CD4-positive, alpha-beta memory T cell (primary cell): ENCODE data around the gene SLC2A5. TPM values are rescaled to one million over a fixed set of nuclear protein-coding genes. Genes with fewer than 3 reads are reported as not detected.

Source experiments
- CTCF ChIA-PET: fragments of 350-600 bp; sonication (Branson Sonifier 250); formaldehyde crosslinking; loops from one replicate; lab custom pipeline; 2021; ENCODE audit warnings: inconsistent platforms; ENCODE audit not compliant: partially characterized antibody; lab: Charles Lee
- POLR2A ChIA-PET: fragments of 350-600 bp; sonication (Branson Sonifier 250); formaldehyde crosslinking; loops from one replicate; lab custom pipeline; 2021; ENCODE audit not compliant: partially characterized antibody; lab: Charles Lee
- DNase-seq, 5 donors: peaks; one replicate each; pipeline versions ENCODE4 v3.0.0 to v3.0.0-alpha.2; 2020 to 2022; ENCODE audit warnings: mixed read lengths in 1 of 5
- H3K27ac ChIP-seq: one replicate; pipeline ENCODE4 v1.7.0; 2013; ENCODE audit warnings: low read depth, low read length
- H3K27me3 ChIP-seq: 2 replicates; pipeline ENCODE4 v1.7.0; 2013; ENCODE audit warnings: mild to moderate bottlenecking, low read length, moderate library complexity; ENCODE audit not compliant: insufficient read depth
- H3K36me3 ChIP-seq: 2 replicates; pipeline ENCODE4 v1.7.0; 2013; ENCODE audit warnings: mild to moderate bottlenecking, low read length, moderate library complexity; ENCODE audit not compliant: insufficient read depth
- H3K4me1 ChIP-seq: 2 replicates; pipeline ENCODE4 v1.7.0; 2013; ENCODE audit warnings: mild to moderate bottlenecking, low read length, moderate library complexity; ENCODE audit not compliant: insufficient read depth
- H3K4me3 ChIP-seq, 2 donors: one replicate each; pipeline ENCODE4 v1.7.0; 2013; ENCODE audit warnings: low read length in 2 of 2, mild to moderate bottlenecking in 1 of 2
- H3K9me3 ChIP-seq, 2 donors: one replicate each; pipeline ENCODE4 v1.7.0; 2013; ENCODE audit warnings: low read length in 2 of 2, control low read depth in 1 of 2; ENCODE audit not compliant: control insufficient read depth in 1 of 2
- H3K27ac Mint-ChIP-seq, 7 donors: one replicate each; pipeline ENCODE4 v1.8.0; 2020 to 2021; ENCODE audit warnings: mixed read lengths in 7 of 7, mild to moderate bottlenecking in 6 of 7, inconsistent platforms in 3 of 7, moderate library complexity in 3 of 7
- H3K27me3 Mint-ChIP-seq, 2 donors: one replicate each; pipeline ENCODE4 v1.8.0; 2020 to 2021; ENCODE audit warnings: mixed read lengths in 2 of 2
- H3K36me3 Mint-ChIP-seq, 2 donors: one replicate each; pipeline ENCODE4 v1.8.0; 2020 to 2021; ENCODE audit warnings: mixed read lengths in 2 of 2, inconsistent platforms in 1 of 2, mild to moderate bottlenecking in 1 of 2
- H3K4me1 Mint-ChIP-seq, 4 donors: one replicate each; pipeline ENCODE4 v1.8.0; 2020 to 2021; ENCODE audit warnings: mixed read lengths in 4 of 4, mild to moderate bottlenecking in 1 of 4
- H3K4me3 Mint-ChIP-seq, 8 donors: one replicate each; pipeline ENCODE4 v1.8.0; 2020 to 2021; ENCODE audit warnings: mixed read lengths in 8 of 8, mild to moderate bottlenecking in 7 of 8, moderate library complexity in 6 of 8, inconsistent platforms in 3 of 8
- H3K9me3 Mint-ChIP-seq, 8 donors: one replicate each; pipeline ENCODE4 v1.8.0; 2020 to 2021; ENCODE audit warnings: mixed read lengths in 8 of 8, mild to moderate bottlenecking in 5 of 8, inconsistent platforms in 3 of 8, moderate library complexity in 1 of 8
- intact Hi-C: fragments of 100-400 bp; cut with micrococcal nuclease; formaldehyde crosslinking; loops from one replicate; pipeline ENCODE4 v1.15.1; 2023
- polyA plus RNA-seq, 2 donors: library from polyadenylated mRNA; unstranded; fragments of 300-500 nt; fragmentation: Illumina TruSeq; gene quantifications; one replicate each; pipeline ENCODE4 v1.2.3, GENCODE V29; 2021
- total RNA-seq, 2 experiments: library from RNA; stranded (reverse); gene quantifications; one replicate each; pipeline ENCODE4 v1.2.3, GENCODE V29; 2021

The SLC2A5 gene
- total and polyA plus RNA-seq, 4 experiments from 2014 or later = 0.23 TPM; not detected in 3

DNA sequence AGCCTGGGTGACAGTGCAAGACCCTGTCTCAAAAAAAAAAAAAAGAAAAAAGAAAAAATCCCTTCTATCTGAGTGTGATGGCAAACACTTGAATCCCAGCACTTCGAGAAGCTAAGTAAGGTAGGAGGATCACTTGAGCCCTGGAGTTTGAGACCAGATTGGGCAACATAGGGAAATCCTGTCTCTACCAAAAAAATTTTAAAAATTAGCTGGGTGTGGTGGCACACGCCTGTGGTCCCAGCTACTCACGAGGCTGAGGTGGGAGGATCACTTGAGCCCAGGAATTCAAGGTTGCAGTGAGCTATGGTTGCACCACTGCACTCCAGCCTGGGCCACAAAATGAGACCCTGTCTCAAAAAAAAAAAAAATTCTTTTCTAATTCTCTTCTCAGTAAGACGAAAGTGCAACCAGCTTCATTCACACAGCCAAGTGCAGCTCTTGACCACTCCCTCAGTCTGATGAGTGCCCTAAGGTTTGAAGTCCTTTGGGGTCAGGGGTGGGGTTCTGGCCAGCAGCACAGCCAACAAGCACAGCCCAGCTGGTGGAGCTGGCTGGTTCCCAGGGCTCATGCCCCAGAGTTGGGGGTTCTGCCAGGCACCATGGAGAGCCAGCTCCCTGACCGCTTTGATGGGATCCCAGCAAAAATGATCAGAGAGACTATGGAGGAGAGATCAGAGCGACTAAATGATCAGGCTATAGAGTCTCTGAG lies 8.0 kb downstream of the SLC2A5 start:
- CTCF ChIA-PET = no interaction called here

GRCh38 chr1:9059891-9060744 lies 9.3 kb downstream of the SLC2A5 start:
- H3K27me3 ChIP-seq = no peaks in the 10 kb centered on the region
- no peak overlapping the region for H3K27ac ChIP-seq
- H3K4me3 ChIP-seq = no peak overlapping the region
- POLR2A ChIA-PET = no interaction called here
- Mint-ChIP-seq H3K4me1 (no peaks in the 10 kb centered on the region), H3K4me3 (no peak overlapping the region), H3K36me3 (no peaks in the 10 kb centered on the region), H3K27ac (no peak overlapping the region), H3K9me3 (no peaks in the 10 kb centered on the region), H3K27me3 (peaks cover 3 to 11% of the 10 kb centered on the region in 2 donors)
- no peaks in the 10 kb centered on the region for H3K9me3 ChIP-seq
- CTCF ChIA-PET = no interaction called here
- no peak for DNase-seq
- H3K4me1 ChIP-seq = no peaks in the 10 kb centered on the region
- intact Hi-C loops = no loop called here
- H3K36me3 ChIP-seq = no peaks in the 10 kb centered on the region

More for the DNA sequence above, 8.0 kb downstream of the SLC2A5 start:
- H3K4me3 ChIP-seq = no peak overlapping the region
- no peaks in the 10 kb centered on the region for H3K36me3 ChIP-seq
- DNase-seq = no peak
- H3K4me1 ChIP-seq = no peaks in the 10 kb centered on the region
- no peaks in the 10 kb centered on the region for H3K27me3 ChIP-seq
- H3K9me3 ChIP-seq = no peaks in the 10 kb centered on the region
- Mint-ChIP-seq H3K4me3 (no peak overlapping the region), H3K27me3 (peaks cover 3 to 11% of the 10 kb centered on the region in 2 donors), H3K27ac (no peak overlapping the region), H3K9me3 (no peaks in the 10 kb centered on the region), H3K4me1 (no peaks in the 10 kb centered on the region), H3K36me3 (no peaks in the 10 kb centered on the region)
- POLR2A ChIA-PET = no interaction called here
- intact Hi-C loops = no loop called here
- no peak overlapping the region for H3K27ac ChIP-seq

DNA sequence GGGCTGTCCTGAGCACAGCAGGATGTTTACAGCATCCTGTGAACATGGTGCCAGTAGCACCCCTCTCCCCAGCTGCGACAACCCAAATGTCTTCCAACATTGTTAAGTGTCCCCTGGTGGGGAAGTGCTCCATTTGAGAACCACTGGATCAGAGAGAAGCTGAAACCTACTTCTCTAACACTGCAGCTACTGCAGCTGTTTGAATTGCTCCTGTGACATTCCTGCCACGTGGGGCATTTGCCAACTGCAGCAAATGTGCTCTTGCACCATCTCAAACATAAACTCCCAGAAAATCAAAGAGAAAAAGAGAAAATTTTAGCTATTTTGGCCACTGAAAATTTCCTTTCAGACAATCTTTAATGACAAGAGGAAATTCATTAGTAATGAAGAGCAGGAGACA lies 11.0 kb downstream of the SLC2A5 start:
- Histone ChIP-seq H3K27me3 (no peaks in the 10 kb centered on the region), H3K4me3 (no peak overlapping the region), H3K36me3 (no peaks in the 10 kb centered on the region), H3K9me3 (no peaks in the 10 kb centered on the region), H3K4me1 (no peaks in the 10 kb centered on the region), H3K27ac (no peak overlapping the region)
- ChIA-PET CTCF (interaction anchor here (2.1 kb wide), 1 partner anchor 53 kb away, joined by 6 read pairs; no protein-coding TSS in a partner anchor), POLR2A (no interaction called here)
- no peak overlapping the region for H3K27ac Mint-ChIP-seq
- no peaks in the 10 kb centered on the region for H3K36me3 Mint-ChIP-seq
- no peak overlapping the region for H3K4me3 Mint-ChIP-seq
- H3K9me3 Mint-ChIP-seq = no peaks in the 10 kb centered on the region
- DNase-seq = no peak
- peaks cover 3 to 5% of the 10 kb centered on the region in 2 donors for H3K27me3 Mint-ChIP-seq
- no peaks in the 10 kb centered on the region for H3K4me1 Mint-ChIP-seq
- intact Hi-C loops = no loop called here

DNA sequence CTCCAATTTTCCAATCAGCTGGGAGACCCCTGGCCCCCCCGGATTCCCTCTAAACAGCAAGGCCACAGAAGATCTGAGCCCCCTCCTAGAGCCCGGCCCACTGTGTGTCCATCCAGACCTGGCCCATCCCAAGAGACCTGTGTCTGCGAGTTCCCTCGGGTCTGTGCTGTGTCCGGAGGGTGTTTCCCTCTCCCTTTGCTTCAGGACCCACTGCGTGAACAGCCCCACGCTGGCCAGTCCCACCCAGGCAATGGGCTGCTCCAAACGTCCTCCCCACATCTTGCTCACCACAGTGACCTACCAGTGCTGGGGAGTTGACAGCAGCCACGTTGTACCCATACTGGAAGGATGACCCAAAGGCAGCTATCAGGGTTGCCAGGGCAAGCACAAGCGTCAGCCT lies 11.6 kb downstream of the SLC2A5 start:
- H3K4me3 ChIP-seq = no peak overlapping the region
- H3K27ac Mint-ChIP-seq = no peak overlapping the region
- no peak overlapping the region for H3K4me3 Mint-ChIP-seq
- no peak overlapping the region for H3K27ac ChIP-seq
- no peaks in the 10 kb centered on the region for H3K9me3 Mint-ChIP-seq
- ChIA-PET CTCF (interaction anchor here (2.1 kb wide), 1 partner anchor 53 kb away, joined by 6 read pairs; no protein-coding TSS in a partner anchor), POLR2A (no interaction called here)
- no peak for DNase-seq
- no peaks in the 10 kb centered on the region for H3K27me3 ChIP-seq
- H3K36me3 Mint-ChIP-seq = no peaks in the 10 kb centered on the region
- intact Hi-C loops = no loop called here
- no peaks in the 10 kb centered on the region for H3K9me3 ChIP-seq
- H3K27me3 Mint-ChIP-seq = peaks cover 3 to 5% of the 10 kb centered on the region in 2 donors
- H3K4me1 ChIP-seq = no peaks in the 10 kb centered on the region
- H3K4me1 Mint-ChIP-seq = no peaks in the 10 kb centered on the region
- no peaks in the 10 kb centered on the region for H3K36me3 ChIP-seq

- no peaks in the 10 kb centered on the region for H3K27me3 ChIP-seq
- POLR2A ChIA-PET = no interaction called here
- Mint-ChIP-seq H3K4me3 (no peak overlapping the region), H3K9me3 (no peaks in the 10 kb centered on the region), H3K27ac (no peak overlapping the region), H3K36me3 (no peaks in the 10 kb centered on the region), H3K4me1 (no peaks in the 10 kb centered on the region), H3K27me3 (peaks cover under 1 to 1% of the 10 kb centered on the region in 2 donors)
- no peak for DNase-seq
- H3K4me1 ChIP-seq = no peaks in the 10 kb centered on the region
- CTCF ChIA-PET = no interaction called here
- H3K36me3 ChIP-seq = no peaks in the 10 kb centered on the region
- intact Hi-C loops = no loop called here
- H3K4me3 ChIP-seq = no peak overlapping the region
- H3K27ac ChIP-seq = no peak overlapping the region
- H3K9me3 ChIP-seq = no peaks in the 10 kb centered on the region
These were observed 17.0 kb downstream of the SLC2A5 start for GRCh38 chr1:9052272-9053049.

DNA sequence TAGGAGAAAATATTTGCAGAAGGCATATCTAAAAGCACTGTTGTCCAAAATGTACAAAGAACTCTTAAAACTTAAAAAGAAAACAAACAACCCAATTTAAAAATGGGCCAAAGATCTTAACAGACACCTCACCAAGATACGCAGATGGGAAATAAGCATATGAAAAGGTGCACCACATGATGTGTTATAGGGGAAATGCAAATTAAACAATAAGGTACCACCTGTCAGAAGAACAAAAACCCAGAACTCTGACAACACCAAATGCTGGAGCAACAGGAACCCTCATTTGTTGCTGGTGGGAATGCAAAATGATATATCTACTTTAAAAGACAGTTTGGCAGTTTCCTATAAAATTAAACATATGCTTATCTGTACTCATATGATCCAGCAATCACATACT lies 18.1 kb downstream of the SLC2A5 start:
- Mint-ChIP-seq H3K27me3 (peaks cover 3 to 4% of the 10 kb centered on the region in 2 donors), H3K9me3 (no peaks in the 10 kb centered on the region), H3K27ac (no peak overlapping the region), H3K4me3 (no peak overlapping the region), H3K4me1 (no peaks in the 10 kb centered on the region), H3K36me3 (no peaks in the 10 kb centered on the region)
- ChIA-PET CTCF (no interaction called here), POLR2A (no interaction called here)
- no peaks in the 10 kb centered on the region for H3K27me3 ChIP-seq
- DNase-seq = no peak
- intact Hi-C loops = no loop called here
- H3K4me1 ChIP-seq = no peaks in the 10 kb centered on the region
- H3K36me3 ChIP-seq = no peaks in the 10 kb centered on the region
- no peak overlapping the region for H3K4me3 ChIP-seq
- no peak overlapping the region for H3K27ac ChIP-seq
- no peaks in the 10 kb centered on the region for H3K9me3 ChIP-seq

GRCh38 chr1:9050803-9051202 lies 18.6 kb downstream of the SLC2A5 start:
- DNase-seq = no peak
- H3K27me3 Mint-ChIP-seq = peaks cover 3 to 4% of the 10 kb centered on the region in 2 donors
- H3K27ac Mint-ChIP-seq = no peak overlapping the region
- no peak overlapping the region for H3K4me3 ChIP-seq
- intact Hi-C loops = no loop called here
- ChIA-PET POLR2A (no interaction called here), CTCF (no interaction called here)
- H3K36me3 Mint-ChIP-seq = no peaks in the 10 kb centered on the region
- no peaks in the 10 kb centered on the region for H3K9me3 Mint-ChIP-seq
- no peaks in the 10 kb centered on the region for H3K4me1 ChIP-seq
- H3K27me3 ChIP-seq = no peaks in the 10 kb centered on the region
- H3K4me3 Mint-ChIP-seq = no peak overlapping the region
- H3K4me1 Mint-ChIP-seq = no peaks in the 10 kb centered on the region
- no peaks in the 10 kb centered on the region for H3K36me3 ChIP-seq
- H3K9me3 ChIP-seq = no peaks in the 10 kb centered on the region
- no peak overlapping the region for H3K27ac ChIP-seq
